HG02970 (cell line): ENCODE data around the gene DBF4B.
"Not testable (repeated sequence)": the region's sequence is repeated elsewhere in the genome, so short reads cannot be mapped to it uniquely, and the experiment has no call there.

Experiments used
- ATAC-seq: cut with Tn5 transposase; IDR thresholded peaks from one replicate; pipeline ENCODE4 v1.9.1; 2021; ENCODE audit warnings: mild to moderate bottlenecking, moderate library complexity, moderate number of reproducible peaks; ENCODE audit not compliant: unreplicated experiment, low FRiP score

Gene DBF4B

GRCh38 chr17:44726121-44726520, 17.7 kb downstream of the DBF4B start:
- not testable (repeated sequence) for ATAC-seq

GRCh38 chr17:44733753-44734152, 25.3 kb downstream of the DBF4B start:
- no peak for ATAC-seq

- ATAC-seq, result no peak
These were observed 25.8 kb downstream of the DBF4B start for GRCh38 chr17:44734272-44734671.

DNA sequence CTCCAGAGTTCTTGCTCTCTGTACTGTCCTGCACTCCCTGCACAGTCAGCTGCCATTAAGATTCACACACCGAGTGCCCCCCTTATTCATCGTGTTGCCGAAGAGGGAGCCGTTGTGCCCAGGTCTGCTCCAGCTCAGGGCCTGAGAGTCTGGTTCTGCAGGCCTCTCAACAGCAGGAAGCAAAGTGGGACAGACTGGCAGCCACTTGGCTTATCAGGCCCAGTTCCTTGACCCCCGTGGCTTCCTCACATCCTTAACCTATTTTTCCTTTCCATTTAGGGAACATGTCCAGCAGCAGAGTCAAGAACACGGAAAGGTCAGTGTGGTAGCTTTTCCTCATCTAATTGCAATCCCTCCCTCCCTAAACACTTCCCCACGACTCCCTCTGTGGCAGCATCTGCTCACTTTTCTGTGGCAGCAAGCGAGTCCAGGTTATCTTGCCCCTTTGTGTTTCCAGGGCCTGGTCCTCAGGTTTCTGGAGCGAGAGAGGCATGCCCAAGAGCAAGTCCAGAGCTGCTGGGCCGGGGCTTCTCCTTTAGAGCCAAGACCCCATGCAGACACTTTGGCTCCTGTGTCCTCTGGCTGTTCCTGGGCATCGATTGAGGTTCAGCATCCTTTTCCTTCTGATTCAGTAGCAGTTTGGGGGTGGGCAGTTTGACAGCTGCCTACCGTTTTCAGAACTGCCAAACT, 28.2 kb downstream of the DBF4B start:
- no peak for ATAC-seq

DNA sequence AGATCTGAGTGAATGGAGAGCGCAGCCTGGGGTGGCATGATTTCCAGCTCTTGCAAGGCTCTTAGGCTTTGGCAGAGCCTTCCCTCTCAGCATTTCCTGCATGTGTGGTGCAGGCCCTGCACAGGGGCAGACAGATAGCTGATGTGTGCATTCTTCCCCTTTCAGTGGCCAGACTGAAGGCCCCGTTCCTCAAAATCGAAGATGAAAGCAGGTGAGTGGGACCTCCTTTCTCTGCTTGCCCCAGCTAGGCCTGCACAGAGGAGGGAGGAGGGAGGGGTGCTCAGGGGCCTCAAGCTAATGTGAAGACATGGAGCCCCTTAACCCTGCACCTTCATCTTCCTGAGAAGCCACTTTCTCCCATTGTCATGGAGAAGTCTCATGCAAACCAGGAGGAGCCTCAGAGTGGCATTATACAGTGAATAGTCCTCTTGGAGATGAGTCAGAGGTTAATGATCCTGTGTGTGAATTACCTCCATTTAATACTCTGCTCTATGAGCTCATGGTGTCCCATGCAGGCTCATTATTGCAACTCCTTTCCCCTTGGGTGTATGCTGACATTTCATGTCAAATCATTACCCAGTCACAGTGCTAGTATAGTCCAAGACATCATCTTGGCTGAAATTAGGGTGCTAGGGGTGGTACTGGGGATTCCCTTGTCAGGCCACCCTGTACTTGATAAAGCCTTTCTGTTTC, 29.9 kb downstream of the DBF4B start:
- no peak for ATAC-seq

GRCh38 chr17:44741316-44741715, 32.9 kb downstream of the DBF4B start:
- ATAC-seq, result no peak

DNA sequence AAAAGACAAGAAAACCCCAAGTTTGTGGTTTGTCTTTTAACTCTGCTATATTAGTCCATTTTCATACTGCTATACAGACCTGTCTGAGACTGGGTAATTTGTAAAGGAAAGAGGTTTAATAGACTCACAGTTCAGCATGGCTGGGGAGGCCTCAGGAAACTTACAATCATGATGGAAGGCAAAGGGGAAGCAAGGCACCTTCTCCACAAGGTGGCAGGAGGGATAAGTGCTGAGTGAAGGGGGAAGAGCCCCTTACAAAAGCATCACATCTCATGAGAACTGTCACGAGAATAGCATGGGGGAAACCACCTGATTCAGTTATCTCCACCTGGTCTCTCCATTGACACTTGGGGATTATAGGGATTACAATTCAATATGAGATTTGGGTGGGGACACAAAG, 36.8 kb downstream of the DBF4B start:
- no peak for ATAC-seq

GRCh38 chr17:44745738-44746137, 37.3 kb downstream of the DBF4B start:
- ATAC-seq, result not testable (repeated sequence)

DNA sequence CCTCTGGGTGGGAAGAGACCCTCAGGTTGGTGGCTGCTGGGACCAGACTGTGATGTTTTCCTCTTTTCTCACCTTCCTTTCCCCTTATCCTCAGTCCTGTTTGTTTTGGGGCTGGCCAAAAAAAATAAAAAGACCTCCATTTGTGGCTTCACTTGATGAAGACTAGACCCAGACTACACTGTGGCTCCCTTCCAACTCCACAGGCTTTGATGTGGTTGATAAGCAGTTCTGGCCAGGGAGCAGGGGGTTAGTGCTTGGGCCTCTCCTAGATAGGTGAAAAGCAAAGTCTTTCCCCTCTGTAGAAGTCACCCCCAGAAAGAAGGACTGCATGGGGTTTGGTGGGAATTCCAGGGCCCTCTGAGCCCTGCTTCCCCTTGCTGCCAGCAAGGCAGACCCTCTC, 39.1 kb downstream of the DBF4B start:
- no peak for ATAC-seq

GRCh38 chr17:44749076-44749979, 40.9 kb downstream of the DBF4B start:
- no peak for ATAC-seq

DNA sequence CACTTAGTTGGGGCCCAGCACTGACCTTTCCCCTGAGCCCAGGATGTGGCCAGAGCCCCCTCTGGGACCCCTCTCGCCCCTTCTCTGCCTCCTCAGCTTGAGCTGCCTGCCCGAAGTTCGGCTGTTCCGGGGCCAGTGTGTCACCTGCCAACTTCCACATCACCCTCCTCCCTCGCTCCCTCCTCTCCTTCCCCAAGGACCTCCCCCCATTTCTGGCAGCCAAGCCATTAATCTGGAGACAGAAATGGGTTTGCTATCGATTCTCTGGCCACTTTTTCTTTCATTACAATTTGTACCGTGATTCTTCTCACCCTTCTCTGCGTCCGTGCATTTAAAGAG, 41.5 kb downstream of the DBF4B start:
- ATAC-seq, result no peak

- ATAC-seq, result no peak
These were observed 42.9 kb downstream of the DBF4B start for GRCh38 chr17:44751331-44751730.

DNA sequence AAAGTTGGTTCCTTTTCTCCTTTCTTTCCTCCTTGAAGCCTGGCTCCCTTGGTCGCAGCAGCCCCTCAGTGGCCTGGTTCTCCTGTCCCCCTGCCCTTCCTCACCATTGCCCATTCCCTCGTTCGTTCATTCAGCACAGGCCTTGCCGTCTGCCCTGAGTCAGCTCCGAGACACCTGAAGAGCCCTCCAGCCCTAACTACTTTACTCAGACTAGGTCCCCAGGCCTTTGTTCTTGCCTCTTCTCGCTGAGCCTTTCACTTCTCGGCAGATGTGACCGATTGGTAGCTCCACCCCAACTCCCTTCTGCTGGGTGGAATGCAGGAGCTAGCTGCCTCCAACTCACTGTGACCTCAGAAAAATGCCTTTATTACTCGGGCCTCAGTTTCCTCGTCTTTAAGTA, 43.3 kb downstream of the DBF4B start:
- no peak for ATAC-seq

DNA sequence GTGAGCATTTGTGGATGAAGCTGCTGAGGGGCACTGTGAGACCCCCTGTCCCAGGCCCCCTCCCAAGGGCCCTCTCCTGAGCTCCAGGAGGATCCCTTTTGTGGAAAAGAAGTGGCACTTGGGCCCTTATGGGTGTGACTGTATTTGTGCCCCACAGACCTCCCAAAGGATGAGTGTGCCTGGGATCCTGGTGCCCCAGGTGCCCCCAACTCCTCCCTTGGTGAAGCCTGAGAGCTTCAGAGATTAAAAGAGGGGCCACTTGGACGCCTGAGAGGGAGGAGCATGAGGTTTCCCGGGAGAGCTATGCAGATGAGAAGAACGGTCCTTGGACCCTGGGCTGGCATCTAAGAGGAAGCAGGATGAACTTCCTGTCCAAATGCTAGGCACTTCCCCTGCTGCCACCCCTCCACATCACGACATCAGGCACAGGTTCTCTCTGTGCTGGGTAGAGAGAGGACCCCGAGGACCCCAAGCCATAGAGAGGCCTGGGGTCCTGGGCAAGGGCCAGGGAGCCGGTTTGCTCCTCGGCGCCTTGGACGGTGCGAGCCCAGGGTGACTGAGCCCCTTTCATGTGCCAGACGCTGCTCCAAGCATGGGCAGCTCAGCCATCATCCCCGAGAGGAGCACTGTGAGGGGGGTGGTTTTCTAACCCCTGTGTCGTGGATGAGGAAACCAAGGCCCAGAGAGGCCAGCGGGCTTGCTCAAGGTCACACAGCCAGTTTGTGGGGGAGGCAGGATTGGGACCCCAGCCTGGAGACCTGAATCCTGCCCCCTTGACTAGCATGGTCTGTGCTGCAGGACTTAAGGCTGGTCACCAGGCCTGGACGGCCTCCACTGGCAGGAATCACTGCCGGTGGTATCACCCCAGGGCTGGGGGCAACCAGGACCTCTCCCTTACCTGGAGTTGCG, 44.7 kb downstream of the DBF4B start:
- ATAC-seq, result no peak

DNA sequence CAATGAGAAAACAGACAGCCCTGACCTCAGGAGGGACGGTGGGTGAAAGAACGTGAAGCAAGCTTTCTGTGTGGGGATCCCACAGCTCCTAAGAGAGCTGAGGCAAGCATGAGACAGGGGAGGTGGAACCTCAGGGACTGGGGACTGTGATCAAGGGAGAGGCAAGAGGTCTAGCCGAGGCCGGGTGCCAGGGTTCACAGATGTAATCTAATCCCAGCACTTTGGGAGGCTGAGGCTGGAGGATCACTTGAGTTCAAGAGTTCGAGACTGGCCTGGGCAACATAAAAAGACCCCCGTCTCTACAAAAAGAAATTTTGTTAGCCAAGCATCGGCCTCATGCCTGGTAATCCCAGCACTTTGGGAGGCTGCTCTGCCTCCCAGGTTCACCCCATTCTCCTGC, 45.8 kb downstream of the DBF4B start:
- ATAC-seq, result no peak

- ATAC-seq, result not testable (repeated sequence)
These were observed 46.7 kb downstream of the DBF4B start for GRCh38 chr17:44755180-44755579.

DNA sequence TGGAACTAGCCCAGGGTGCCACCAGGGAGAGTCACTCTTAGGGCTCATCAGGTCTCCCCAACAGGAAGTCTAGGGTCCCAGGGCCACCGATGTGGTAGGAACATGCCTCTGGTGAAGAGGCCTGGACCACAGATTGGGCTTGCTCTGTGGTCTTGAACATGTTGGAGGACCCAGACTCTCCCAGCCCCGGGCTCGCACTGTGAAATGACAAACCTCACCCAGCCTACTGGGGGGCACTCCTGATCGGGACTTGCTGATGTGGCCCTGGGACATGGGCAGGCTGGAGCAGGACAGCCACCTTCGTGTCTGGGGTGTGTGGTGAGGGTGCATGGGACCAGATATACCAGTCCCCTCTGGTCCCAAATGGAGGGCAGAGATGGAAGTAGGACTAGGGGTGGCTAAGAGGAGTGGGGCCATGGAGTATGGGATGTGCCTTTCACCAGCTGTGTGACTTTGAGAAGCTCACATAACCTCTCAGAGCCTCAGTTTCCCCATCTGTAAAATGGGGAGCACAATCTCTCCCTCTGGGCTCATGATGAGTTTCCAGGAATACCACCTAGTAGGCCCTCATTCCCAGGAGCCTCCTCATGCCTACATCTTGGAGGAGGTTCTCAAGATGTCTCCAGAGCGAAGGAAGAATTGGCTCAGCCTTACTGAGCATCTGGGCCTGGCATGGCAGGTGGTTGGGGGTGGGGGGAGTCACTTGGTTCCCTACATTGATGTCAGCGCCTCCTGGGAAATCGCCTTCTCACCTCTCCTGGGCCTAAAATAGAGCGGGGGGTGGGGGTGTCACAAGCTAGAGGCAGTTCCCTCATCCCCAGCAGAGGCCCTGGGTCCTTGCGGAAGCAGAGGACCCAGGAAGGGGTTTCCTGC, 48.8 kb downstream of the DBF4B start:
- no peak for ATAC-seq

DNA sequence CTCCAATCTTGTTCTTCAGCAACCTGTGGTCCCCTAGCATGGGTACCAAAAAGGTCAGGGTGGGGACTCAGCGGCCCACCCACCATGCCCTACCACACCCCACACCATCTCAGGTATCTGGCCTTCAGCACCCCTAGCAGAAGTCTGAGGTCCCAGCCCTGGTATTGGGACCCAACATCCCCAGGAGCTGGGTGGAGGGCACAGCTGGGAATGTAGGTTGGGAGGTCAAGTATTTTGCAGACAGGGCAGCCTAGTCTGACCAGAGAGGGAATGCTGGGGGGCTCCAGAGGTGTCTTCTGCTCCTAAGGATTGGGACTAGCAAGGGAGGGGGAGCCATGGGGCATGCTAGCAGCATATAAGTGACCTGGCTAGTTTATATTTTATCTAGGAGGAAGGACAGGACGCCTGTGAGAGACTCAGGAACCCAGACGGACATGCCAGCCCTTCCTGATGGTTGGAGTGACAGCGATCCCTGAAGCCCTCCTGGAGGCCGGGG, 49.5 kb downstream of the DBF4B start:
- ATAC-seq, result no peak

DNA sequence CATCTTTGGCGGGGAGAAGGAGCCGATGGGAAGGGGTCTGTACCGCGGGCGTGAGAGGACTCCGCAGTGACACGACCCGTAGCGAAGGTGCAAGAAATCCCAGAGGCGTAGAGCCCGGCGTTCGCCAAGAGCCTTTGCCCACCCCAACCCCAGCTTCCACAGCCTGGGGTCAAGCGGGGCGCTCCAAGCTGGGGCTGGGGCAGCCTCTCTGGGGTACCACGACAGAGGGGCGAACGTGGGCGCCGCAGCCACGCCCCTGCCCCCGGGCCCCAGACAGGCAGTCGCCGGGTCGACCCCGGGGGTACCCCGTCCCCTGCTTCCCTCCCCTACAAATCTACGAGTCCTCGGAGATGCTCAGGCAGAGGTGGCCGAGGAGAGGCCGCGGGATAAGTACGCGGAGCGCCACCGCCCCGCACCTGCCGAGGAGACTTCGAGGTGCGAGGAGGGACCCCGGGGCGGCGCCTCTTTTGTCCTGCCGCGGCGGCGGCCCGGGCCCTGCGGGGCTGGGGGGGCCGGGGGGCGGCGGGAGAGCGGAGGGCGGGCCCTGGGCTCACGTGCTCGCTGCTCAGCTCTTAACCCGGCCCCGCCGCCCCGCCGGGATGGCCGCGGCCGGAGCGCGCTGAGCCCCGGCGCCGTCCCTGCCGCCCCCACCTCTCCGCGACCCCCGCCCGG, 50.1 kb downstream of the DBF4B start, which contains the start of gene ADAM11:
ADAM11 (plus strand) TSS at position 575 of the 672 bp plus-strand sequence. CDS start 212 bp downstream, outside the sequence.
- ATAC-seq, result no peak
